HK-2 (cell line): Measurements from ENCODE around the gene NUP98.
"Not testable (repeated sequence)": the region's sequence is repeated elsewhere in the genome, so short reads cannot be mapped to it uniquely, and the experiment has no call there.

ENCODE experiments used
- DNase-seq: peaks from one replicate; pipeline ENCODE4 v3.0.0-alpha.2; 2018; ENCODE audit not compliant: unreplicated experiment

Gene NUP98

DNA sequence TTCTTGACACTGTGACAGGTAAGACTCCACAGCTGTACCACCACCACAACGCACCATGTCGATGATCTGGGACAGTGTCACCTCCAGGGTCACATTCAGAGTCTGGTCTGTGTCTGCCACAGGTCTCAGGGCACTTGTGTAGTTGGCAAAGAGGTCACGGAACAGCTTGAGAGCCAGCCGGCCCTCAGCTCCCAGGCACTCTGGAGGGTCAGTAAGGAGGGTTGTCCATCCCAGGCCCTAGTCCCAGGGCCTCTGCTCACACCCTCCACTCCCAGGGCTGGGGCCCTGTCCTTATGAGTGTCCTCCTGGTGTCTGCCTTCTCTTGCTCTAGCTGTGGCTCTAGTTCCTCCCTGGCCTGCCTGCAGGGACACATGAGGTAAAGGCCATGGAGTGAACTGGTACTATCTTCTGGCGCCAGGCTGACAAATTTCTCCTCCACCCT is 127.6 kb downstream of the NUP98 start:
- DNase-seq = no peak

DNA sequence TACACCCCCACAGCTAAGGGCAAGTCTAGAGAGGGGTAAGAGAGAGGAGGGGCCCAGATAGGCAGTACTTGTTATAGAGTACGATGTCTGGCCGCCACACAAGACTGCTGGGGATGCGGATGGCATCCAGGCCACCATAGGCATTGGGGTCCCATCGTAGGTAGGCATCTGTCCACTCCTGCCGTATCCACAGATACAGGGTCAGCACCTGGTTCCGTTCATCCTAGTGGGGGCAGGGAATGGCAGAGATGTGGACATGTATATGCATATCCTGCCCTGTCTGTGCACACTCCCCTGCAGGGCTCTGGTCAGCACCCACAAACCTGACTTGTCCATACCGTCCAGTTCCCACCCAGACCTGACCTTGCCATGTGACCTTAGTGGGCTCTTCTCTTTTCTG is 128.2 kb downstream of the NUP98 start:
- no peak for DNase-seq

DNA sequence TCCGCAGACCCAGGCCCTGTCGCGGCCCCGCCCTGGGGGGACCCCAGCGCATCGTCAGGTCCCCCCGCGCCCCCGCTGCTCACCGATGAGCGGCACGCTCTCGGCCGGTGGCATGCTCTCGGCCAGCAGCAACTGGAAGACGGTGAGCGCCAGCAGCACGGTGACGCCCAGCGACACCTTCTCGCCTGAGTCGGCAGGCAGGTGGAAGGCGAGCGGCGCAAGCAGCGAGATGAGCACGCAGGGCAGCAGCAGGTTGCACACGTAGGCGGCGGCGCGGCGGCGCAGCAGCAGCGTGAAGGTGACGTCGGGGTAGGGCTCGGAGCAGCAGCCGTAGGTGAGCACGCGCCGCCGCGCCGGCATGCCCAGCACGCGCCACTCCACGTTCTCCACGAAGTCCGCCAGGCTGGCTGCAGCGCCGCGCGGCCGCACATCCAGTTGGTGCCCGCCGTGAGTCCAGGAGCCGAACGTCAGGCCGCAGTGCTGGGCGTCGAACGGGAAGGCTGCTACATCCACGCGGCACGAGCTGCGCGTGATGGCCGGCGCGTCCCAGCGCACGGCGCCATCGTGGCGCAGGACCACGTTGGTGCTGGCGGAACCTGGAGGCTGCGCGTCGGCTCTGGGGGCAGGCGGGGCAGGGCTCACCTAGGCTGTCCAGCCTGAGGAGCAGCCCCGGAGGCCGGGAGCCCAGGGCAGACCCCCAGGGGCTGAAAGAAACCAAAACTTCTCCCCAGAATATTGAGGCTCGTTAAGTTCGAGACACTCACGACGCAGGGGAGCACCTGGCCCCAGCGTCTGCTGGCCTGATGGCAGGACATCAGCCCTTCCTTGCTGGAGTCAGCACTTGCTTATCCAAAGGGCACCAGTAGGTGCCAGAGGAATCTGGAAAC is 130.0 kb downstream of the NUP98 start:
- no peak for DNase-seq

DNA sequence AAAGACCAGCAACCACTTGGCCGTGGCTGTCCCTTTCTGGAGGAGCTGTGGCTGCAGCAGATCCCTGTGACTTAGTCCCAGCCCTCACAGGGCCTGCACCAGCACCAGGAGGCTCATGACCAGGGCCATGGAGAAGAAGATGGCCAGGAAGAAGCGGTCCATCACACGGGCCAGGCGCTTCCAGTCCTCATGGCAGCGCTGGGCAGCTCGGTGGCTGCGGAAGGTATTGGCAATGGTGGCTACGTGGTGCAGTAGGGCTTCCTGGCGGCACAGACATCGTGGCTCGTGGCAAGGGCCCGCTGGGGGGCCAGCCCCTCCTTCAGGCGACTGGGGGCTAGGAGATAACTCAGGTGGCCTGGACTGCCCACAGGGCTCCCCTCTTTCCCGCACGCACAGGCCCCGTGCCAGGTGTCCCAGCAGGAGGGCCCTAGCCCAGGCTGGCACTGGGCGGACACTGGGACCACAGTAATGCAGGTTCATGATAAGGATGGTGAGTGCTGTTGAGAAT is 131.3 kb downstream of the NUP98 start:
- DNase-seq = no peak

DNA sequence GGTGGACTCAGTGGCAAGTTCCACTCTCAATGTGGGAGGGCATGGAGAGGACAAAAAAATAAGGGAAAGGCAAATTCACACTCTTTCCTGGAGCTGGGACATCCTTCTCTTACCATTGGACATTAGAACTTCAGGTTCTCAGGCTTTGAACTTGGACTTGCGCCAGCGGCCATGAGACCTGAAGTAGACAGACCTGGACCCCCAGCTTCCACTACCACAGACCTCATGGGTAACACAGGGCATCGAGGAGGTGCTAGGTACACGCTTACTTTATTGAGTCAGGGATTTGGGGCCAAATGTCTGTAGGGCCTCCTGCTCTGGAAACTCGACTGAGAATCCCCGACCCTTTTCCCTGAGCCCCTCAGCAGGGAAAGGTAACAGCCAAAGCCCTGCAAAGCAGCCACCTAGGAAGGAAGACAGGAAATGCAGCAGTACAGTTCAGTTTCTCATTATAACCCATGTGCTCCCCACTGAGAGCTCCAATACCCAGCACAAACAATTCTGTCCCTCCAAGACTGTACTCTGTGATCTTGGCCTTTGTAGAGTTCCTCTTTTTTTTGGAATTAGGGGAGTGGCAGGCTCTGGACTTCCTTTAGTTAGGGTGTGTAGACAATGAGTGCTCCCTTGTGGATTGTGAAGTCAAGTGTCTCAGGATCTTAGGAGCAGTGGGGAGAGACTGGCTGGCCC is 131.9 kb downstream of the NUP98 start:
- DNase-seq = no peak

DNA sequence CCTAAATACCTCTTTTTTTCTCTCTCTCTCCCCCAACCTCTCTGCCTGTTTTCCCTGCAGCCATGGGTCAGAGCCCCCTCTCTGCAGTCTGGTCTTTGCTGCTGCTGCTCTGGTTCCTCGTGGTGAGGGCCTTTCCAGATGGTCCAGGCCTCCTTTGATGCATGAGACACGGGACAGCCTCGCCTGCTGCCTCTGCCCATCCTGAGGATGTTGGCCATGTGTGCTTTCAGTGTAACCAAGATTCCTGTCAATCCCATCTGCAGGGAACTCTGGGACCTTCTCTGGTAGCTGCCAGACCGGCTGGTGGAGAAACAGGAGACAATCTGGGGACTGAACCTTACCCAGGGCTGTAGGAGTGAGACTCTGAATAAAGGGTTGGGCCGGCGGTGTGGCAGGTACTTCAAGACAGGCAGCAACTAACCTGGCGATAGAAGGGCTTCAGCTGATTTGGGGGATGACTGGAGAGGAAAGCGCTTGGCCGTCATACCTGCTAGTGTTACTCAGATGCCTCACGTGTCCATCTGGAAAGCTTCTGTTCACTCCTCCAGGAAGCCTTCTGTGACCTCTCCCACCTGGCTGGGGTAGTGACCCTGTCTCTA is 133.2 kb downstream of the NUP98 start:
- no peak for DNase-seq

DNA sequence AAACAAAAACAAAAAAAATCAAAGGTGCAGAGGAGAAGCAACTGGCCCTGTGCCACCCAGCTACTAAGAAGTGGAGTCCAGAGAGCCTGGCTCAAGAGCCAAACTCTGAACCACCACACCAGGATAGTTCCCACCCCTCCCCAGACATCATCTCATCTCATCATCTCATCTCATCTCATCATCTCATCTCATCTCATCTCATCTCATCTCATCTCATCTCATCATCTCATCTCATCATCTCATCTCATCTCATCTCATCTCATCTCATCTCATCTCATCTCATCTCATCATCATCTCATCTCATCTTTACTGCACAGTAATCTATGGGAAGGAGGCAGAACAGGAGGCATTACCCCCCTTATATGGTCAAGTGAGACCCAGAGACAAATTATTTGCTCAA is 134.5 kb downstream of the NUP98 start:
- no peak for DNase-seq

DNA sequence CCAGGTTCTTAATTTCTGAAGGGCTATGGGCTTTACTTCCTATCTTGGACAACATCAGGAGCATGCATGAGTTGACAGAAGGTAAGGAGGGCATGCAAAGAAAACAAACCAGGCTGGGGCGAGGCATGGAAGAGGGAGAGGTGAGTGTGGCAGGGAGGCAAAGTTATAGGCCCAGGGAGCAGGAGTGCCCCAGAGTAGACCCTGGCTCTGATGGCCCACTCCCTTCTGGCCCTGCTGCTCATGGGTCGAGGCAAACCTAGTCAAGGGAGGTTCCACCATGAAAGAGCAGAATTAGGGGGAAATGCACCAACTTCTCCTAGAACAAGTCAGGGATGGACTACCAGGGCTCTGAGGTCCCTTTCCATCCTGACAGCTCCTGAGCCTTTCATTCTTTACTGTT is 136.4 kb downstream of the NUP98 start:
- DNase-seq = no peak

DNA sequence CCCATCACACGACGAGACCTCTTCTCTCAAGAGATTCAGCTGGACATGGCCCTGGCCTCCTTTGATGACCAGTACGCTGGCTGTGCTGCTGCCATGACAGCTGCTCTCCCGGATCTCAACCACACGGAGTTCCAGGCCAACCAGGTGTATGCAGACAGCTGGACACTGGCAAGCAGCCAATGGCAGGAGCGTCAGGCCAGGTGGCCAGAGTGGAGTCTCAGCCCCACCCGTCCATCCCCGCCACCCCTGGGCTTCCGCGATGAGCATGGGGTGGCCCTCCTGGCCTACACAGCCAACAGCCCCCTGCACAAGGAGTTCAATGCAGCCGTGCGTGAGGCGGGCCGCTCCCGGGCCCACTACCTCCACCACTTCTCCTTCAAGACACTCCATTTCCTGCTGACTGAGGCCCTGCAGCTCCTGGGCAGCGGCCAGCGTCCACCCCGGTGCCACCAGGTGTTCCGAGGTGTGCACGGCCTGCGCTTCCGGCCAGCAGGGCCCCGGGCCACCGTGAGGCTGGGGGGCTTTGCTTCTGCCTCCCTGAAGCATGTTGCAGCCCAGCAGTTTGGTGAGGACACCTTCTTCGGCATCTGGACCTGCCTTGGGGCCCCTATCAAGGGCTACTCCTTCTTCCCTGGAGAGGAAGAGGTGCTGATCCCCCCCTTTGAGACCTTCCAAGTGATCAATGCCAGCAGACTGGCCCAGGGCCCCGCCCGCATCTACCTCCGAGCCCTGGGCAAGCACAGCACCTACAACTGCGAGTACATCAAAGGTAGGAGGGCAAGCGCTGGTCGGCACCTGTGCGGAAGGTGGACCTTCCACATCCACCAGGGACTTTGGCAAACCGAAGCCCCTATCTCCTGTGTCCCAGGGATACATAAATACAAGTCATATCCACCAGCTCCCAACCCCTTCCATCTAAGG is 137.5 kb downstream of the NUP98 start:
- DNase-seq = no peak

DNA sequence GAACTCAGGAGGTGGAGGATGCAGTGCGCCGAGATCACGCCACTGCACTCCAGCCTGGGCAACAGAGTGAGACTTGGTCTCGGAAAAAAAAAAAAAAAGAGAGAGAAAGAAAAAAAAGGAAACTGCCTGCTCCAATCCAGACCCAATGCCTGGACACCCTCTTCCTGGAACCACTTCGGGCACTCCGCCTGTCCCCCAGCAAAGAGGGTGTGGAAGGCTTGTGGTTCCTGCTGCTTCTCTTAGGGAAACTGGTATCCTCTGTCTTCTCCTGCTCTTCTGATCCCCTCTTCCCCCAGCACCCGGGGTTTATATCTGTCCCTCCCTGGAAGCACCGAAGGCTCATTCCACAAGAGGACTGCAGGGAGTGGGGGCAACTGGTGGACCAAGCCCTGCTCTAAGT is 139.1 kb downstream of the NUP98 start:
- DNase-seq = no peak

DNA sequence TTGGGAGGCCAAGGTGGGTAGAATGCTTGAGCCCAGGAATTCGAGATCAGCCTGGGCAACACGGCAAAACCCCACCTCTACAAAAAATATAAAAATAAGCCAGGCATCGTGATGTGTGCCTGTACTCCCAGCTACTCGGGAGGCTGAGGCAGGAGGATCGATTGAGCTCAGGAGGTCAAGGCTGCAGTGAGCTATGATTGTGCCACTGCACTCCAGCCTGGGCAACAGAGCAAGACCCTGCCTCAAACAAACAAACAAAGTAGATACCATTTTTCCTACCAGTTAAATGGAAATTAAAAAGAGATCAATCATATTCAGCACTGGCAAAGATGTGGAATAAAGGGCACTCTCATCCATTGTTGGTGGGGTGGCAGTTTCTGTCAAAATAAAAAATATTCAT is 140.0 kb downstream of the NUP98 start:
- not testable (repeated sequence) for DNase-seq

DNA sequence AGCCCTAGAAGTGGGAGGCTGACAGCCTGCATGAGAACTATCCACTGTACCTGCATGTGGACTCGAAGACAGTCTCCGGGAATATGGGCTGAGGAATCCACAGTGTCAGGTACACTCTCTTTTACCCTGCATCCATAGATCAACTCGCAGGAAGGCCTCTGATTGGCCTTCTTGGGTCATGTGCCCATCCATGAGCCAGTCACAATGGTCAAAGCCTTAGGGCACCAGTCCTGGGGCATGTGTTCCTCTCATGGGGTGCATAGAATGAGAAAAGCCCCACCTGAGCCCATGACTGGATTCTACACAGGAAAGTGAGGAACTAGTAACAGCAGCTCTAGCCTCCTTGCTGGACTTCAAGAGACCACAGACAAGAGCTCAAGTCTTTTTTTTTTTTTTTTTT is 141.8 kb downstream of the NUP98 start:
- DNase-seq = no peak

DNA sequence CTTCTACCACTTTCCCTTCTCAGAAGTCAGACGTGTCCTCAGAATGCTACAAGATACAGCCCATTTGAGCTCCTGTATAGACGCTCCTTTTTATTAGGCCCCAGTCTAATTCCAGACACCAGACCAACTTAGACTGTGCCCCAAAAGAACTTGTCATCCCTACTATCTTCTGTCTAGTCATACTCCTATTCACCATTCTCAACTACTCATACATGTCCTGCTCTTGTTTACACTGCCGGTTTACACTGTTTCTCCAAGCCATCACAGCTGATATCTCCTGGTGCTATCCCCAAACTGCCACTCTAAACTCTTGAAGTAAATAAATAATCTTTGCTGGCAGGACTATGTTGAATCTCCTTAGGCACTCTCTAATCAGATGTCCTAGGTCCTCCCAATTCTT is 144.8 kb downstream of the NUP98 start:
- DNase-seq = not testable (repeated sequence)

DNA sequence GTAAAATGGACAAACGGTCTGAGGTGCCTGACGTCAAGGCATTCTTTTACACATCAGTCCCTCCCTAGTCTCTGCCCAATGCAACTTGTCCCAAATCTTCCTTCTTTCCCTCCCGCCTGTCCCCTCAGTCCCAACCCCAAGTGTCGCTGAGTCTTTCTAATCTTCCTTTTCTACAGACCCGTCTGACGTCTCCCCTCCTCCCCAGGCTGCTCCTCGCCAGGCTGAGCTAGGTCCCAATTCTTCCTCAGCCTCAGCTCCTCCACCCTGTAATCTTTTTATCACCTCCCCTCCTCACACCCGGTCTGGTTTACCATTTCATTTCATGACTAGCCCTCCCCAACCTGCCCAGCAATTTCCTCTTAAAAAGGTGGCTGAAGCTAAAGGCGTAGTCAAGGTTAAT is 148.0 kb downstream of the NUP98 start:
- DNase-seq = not testable (repeated sequence)

DNA sequence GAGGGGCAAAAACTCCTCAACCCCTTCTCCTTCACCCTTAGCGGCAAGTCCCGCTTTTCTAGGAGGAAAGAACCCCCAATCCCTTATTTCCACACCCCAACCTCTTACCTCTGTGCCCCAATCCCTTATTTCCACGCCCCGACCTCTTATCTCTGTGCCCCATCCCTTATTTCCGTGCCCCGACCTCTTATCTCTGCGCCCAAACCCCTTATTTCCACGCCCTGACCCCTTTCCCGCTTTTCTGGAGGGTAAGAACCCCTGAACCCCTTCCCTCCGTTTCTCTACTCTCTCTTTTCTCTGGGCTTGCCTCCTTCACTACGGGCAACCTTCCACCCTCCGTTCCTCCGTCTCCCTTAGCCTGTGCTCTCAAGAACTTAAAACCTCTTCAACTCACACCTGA is 148.5 kb downstream of the NUP98 start:
- DNase-seq = not testable (repeated sequence)

DNA sequence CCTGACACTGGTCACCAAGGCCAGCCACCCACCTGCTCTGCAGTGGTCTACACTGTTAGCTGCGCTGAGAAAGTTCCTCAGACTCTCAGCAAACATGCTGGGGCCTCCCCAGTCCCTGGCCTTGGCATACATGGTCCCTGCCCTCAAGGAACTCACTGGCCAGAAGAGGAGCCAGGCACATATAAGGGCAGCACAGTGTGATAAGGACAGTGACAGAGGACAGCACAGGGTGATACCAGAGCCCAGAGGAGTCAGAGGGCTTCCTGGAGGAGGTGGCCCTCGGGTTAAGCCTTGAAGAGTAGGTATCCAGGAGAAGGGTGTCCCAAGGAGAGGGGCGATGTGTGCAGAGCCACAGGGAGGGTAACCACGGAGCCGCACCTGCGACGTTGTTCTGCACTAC is 151.8 kb downstream of the NUP98 start:
- DNase-seq = no peak

DNA sequence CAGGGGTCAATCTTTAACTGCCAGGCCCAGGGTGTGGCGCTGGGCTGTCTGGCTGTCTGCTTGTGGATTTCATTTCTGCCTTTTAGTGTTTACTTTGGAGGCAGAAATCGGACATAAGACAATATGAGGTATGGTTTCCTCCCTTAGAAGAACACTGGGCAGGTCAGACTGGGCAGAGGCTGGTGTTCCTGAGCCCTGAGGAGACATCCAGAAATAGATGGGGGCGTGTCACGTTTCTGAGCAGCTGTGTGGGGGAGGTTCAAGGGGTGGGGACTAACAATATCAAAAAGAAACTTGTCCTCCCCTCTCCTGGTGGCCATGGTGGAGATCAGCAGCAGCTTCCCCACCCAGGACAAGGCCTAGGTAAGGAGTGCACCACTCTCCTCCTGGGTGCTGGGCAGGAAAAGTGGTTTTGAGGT is 152.5 kb downstream of the NUP98 start, which contains the start of gene ART1:
ART1 (plus strand) TSS at position 312 of the 419 bp plus-strand sequence. CDS start 14,086 bp downstream, outside the sequence.
- DNase-seq = no peak

DNA sequence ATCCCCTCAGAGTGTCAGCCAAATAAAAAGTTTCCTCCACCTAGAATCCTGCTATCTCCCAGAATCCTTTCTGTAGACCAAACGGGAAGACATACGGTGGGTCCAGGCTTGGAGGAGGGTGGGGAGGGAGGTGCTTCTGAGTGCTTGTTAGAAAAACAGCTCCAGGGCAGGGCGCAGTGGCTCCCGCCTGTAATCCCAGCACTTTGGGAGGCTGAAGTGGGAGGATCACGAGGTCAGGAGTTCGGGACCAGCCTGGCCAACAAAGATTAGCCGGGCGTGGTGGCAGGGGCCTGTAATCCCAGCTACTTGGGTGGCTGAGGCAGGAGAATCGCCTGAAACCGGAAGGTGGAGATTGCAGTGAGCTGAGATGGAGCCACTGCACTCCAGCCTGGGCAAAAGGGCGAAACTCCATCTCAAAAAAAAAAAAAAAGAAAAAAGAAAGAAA is 154.2 kb downstream of the NUP98 start:
- not testable (repeated sequence) for DNase-seq

DNA sequence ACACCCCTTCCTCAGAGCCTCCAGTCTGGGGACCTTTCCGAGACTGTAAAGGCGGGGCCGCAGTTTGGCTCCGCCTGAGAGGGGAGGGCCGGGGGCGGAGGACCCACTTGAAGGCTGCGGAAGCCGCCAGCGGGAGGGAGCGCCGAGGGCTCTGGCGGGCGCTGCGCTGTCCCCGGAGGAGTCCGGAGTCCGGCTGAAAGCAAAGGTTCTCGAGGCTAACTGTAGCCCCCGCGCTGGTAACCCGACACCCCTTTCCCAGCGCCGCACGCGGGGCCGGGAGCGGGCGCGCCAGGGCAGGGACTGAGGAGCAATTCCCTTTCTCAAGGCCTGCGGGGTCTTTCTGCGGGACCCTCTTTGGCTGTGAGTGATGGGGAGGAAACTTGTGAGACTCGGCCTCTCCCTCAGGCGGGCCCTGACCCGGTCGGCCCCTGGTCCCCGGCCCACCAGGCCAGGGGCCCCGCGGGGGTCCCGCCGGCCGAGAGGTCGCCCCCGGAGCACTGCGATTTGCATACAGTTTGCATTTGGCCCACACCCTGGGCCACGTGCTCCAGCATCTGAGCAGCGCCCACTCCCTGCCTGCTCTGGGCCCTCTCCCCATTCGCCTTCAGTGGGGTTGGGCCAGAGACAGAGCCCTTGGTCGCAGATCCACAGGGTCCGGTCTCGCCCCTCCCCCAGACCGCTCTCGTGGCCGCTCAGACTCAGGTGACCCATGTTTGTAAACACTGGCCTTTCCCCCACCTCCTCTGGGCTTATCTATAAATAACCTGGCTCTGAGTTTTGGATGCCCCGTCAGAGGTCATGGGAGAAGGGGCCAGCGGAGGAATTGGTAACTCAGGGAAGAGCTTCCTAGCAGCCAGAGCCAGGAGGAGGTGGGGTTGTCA is 155.0 kb downstream of the NUP98 start:
- peak; percentile 49 for DNase-seq

DNA sequence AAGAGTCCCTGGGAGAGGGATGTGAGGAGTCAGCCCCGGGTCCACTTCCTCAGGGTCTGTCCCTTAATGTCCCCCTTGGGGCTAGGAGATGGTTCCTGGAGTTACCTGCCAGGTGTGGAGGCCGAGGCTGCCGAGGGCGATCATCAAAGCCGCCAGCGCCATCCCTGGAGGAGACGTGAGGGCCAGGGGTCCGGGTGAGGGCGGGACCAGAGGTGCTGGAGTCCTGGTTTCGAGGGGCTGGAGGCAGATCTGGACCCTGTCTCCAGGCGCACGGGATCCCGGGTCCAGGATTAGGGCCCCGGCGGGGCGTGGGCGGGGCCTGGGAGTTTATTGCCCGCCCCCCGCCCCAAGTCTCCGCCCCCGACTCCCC is 155.7 kb downstream of the NUP98 start, which contains the start of gene ART5:
ART5 (minus strand) TSS at position 292 of the 370 bp plus-strand sequence; CDS start at position 162, 130 bp downstream.
- no peak for DNase-seq
